ENCODE data around the gene E2F3.

E2F3 gene

DNA sequence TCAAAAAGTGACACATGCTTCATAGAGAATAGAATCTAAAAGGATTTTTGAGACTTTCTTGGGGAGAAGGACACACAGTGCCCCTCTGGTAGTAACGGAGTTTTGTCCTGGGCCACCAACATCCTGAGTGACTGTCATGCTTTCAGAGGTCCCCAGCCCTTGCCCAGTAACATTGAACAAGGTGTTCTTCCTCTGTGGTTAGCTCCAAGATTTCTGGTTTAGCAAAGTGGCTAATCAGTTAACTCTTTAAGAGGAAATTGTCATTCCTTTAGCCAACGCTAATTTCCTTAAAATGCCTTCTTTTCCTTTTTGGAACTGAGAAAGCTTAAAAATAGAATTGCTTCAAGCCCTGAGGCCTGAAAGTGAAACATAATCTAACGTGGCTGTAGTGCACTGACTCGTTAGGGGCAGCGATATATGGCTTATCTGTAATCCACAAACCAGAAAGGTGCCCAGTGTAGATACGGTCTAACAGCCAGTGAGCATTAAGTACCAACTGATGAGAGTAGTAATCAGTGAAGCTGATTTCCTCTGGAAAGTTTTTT lies 7.8 kb downstream of the E2F3 start:
- peak; percentile 85 to 94 for DNase-seq
- no peak for TF ChIP-seq GATA1 (IDR thresholded peaks at IDR 0.05; ENCODE audit: low read depth, low read length)
- peak; percentile 28 for TF ChIP-seq POLR2A (IDR thresholded peaks at IDR 0.05; ENCODE audit: low read length)

DNA sequence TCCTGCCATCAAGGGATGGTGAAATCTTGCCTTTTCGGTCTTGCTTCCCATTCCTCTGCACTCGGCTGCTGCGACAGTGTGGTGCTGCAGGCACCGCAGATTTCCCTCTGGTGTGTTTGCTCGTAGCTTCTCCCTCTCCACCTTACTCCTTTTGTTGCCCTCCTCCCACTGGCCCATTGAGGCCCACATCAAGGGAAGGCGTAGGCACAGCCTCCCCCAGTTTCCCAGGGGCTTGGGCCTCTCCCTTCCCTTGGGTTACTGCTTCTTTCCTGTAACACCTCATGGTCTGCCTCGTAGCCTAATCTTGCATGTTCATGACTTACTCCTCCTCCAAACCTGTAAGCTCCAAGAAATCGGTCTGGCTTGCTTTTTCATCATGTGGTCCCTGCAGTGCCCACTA lies 9.9 kb downstream of the E2F3 start:
- DNase-seq, result no peak
- no peak for TF ChIP-seq POLR2A (IDR thresholded peaks at IDR 0.05; ENCODE audit: low read length)
- TF ChIP-seq GATA1 (IDR thresholded peaks at IDR 0.05; ENCODE audit: low read depth, low read length), result no peak

DNA sequence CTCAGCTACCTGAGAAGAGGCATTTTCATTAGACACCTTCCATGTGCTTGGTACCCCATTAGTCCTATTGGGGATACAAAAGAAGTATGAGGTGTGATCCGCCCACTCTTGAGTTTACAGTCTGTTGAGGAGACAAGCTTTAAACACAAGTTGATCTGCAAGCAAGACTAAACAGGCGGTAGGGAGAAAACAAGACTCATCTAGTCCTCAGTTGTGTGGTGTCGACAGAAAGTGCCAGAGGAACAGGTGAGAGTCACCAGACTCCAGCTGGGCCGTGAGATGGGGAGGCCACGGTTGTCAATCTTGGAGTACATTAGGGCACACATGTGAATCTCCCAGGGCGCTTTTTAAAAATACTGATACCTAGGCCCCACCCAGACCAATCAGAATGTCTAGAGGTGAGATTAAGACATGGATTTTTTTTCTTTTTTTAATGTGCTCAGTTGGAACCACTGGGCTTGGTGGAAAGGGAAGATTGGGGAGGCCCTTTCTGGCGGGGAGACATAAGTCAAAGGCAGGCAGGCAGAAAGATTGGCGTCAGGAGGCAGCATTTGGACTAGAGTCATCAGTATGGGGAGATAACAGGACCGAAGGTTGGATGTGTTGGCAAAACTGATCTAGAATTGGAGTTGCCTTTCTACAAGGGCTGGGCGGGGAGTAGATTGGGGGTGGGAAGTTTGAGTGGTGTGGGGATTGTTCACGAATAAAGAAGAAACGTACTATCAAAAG lies 10.4 kb downstream of the E2F3 start:
- peak in 1 of 2 experiments; percentile 38 for DNase-seq
- TF ChIP-seq POLR2A (IDR thresholded peaks at IDR 0.05; ENCODE audit: low read length) (no peak), GATA1 (IDR thresholded peaks at IDR 0.05; ENCODE audit: low read depth, low read length) (no peak)

DNA sequence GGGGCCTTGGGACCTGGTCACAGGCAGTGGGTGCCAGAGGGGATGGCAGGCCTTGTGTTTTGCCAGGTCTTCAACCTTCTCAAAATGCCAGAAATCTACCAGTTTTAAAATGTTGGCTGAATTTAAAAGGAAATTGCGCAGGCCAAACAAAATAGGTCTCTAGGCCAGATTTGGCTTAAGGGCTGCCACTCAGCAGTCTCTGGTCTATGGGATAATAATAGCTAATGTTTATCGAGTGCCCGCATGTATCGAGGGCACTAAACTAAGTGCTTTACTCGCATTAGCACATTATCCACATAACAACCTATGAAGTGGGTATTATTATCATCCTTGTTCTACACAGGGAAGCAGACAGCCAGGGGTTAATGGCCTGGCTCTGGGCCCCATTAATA lies 11.0 kb downstream of the E2F3 start:
- DNase-seq, result no peak
- TF ChIP-seq GATA1 (IDR thresholded peaks at IDR 0.05; ENCODE audit: low read depth, low read length) (no peak), POLR2A (IDR thresholded peaks at IDR 0.05; ENCODE audit: low read length) (no peak)

DNA sequence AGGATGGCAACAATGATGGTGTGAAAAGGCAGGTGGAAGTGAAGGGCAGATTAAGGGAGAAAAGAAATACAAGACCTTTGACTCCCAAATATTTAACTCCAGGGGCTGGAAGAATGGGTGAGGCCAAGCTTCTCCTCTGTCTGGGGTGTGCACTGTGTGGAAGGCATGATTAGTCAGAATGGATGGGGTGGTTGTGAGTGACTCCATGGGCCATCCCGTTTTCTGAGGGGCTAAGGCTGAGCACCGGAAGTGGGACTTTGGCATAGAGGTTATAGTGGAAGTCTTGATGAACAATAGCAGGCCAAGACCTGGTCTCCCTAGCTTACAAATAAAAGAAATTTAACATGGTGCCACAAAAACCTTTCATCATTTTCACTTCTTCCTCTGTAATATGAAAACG lies 12.1 kb downstream of the E2F3 start:
- TF ChIP-seq POLR2A (IDR thresholded peaks at IDR 0.05; ENCODE audit: low read length), result no peak
- TF ChIP-seq GATA1 (IDR thresholded peaks at IDR 0.05; ENCODE audit: low read depth, low read length), result no peak
- DNase-seq, result no peak

DNA sequence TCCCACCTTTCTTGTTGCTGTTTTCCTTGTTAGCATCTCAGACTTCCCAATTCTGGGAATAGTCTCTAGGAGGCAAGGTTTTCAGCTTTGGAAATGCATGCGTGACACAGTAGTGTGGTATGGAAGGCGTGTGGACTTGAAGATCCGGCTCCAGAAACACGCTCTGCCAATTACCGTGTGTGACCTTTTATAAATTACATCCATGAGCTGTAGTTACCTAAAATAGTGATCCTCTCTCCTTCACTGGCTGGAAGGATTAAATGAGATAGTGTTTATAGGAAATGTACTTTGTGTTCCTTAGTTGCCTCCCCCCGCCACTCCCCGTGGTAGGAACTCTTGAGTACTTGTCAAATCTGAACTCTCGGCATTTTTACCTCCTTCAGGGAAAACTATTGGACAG lies 13.0 kb downstream of the E2F3 start:
- TF ChIP-seq POLR2A (IDR thresholded peaks at IDR 0.05; ENCODE audit: low read length) (no peak), GATA1 (IDR thresholded peaks at IDR 0.05; ENCODE audit: low read depth, low read length) (no peak)
- DNase-seq, result no peak

DNA sequence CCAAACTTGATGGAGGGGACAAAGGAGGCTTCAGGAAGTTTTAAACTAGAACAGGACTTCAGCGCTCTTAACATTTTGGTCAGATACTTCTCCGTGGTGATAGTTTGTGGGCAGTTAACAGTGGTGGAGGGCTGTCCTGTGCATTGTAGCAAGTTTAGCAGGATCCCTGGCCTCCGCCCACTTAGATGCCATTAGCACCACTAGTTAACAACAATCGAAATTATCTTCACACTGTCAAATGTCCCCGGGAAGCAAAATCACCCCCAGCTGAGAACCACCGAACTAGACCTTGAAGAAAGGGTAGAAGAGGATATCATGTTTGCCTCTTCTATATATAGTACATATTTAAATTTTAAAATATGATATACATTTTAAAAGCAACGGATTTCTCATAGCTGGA lies 13.6 kb downstream of the E2F3 start:
- no peak for DNase-seq
- TF ChIP-seq POLR2A (IDR thresholded peaks at IDR 0.05; ENCODE audit: low read length) (no peak), GATA1 (IDR thresholded peaks at IDR 0.05; ENCODE audit: low read depth, low read length) (no peak)

DNA sequence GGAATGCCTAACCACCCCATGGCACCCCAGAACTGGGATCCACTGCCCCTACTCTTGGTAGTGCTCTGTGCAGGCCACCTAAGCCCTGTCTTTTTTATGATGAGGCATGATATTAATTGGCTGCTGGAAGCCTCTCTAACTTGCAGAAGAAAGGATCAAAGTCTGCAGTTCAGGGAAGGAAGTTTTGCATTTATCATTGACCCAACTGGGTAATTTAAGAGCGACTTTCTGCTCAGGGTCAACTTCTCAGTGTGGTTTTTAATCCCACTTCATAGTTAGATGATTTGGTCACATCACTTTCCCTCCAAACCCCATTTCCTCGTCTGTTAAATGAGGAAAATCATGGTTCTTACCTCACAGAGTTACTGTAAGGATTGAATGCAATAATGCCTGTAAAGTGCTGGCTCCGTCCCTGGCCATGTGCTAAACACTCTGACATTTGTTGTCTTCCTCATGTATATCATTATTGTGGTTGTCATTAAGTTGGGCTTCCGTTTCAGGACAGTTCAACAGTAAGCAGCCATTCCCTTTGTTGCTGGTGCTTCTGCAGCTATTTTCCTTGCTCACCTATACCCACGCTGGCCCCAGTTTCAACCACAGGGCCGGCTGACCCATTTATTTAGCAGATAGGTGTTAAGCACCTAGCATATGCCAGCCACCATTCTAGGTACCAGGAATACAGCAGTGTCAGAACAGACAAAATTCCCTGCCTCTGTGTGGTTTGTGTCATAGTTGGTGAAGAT lies 14.2 kb downstream of the E2F3 start:
- TF ChIP-seq POLR2A (IDR thresholded peaks at IDR 0.05; ENCODE audit: low read length) (no peak), GATA1 (IDR thresholded peaks at IDR 0.05; ENCODE audit: low read depth, low read length) (no peak)
- no peak for DNase-seq

DNA sequence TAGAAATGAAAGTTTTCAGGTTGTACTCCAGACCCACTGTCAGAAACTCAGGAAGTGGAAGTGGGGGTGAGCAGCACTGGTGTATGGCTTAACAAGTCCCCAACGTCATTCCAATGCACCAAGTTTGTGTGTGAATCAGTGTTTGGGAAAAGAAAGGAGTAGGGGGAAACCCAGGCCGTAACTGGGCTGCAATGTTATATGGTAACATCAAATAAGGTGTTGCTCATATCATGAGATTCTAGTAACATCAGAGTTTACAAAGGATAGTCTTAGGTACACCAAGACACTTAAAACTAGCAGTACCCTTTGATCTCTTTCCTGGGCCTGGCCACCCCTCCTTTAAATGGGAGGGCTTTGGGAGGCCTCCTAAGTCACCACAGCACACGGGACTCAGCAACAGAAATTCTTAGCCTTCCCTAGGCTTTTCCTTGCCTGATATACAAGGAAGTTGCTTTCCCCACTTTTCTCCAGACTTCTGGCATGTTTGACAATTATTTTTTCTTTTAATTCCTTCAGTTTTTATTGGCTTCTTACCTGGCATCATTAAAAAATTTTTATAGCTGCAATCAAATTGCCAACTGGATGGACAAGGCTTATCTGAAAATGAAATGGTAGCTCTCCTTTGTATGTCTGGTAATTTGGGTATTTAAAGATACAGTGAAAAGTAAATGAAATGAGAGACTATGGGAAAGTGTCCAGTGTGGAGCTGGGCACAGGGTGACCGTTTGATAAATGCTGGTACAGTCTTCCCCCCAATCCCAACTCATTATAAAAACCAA lies 15.1 kb downstream of the E2F3 start:
- DNase-seq, result no peak
- TF ChIP-seq GATA1 (IDR thresholded peaks at IDR 0.05; ENCODE audit: low read depth, low read length), result no peak
- TF ChIP-seq POLR2A (IDR thresholded peaks at IDR 0.05; ENCODE audit: low read length), result no peak

DNA sequence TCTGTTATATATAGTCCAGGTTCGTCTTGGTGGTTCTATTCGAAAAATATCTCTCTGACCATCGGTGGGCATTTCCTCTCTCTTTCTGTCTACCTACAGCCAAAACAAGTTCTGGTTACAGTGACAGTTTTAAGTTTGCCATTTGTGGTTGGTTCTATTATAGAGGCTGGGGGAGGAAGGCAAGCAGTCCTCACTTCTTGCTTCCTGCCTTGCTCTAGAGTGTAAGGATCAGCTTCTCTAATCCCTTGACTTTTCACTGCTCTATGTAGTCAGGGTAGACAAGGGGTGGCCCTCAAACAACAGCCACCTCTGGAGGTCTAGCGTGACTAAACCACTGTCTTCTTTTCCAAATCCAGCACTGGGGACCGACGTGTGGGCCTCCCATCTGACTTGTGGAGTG lies 16.1 kb downstream of the E2F3 start:
- DNase-seq, result no peak
- TF ChIP-seq GATA1 (IDR thresholded peaks at IDR 0.05; ENCODE audit: low read depth, low read length) (no peak), POLR2A (IDR thresholded peaks at IDR 0.05; ENCODE audit: low read length) (no peak)

DNA sequence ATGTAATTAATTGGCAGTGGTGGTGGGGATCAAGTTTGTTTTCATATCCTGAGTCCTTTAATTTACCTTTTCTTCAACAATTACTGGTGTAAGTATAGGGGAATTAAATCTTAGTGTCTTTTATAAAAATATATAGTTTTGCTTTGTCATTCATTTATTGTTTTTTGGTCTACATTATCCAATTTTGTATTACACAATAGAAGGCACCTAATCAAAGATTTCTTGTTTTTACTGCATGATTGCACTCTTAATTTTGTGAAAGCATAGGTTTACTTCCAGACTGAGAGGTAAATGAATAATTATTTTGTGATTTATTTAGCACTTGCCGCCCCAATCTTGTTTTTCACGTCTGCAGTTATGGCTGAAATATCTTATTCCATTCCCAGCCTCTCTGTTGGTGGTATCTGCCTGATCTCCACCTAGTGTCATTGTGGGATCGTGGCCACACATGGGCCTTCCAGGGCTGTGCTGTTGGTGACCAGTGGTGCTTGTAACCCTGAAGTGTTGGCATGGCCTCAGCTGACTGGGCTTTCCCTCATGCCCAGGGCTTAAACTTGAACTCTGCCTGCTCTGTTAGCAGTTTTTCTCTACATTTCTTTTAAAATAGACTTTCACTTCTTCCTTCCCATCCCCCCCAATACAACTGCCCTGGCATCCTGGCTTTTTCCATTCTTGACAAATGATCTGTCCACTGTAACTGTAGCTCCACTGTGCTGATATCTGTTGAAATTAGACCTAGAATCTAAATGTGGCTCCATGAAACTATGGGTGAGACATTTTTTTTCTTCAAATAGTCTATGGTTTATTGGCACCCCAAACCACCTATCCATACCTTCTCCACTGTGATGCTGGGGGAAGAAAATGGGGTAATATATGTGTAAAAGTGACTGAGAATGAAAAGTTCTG lies 24.8 kb downstream of the E2F3 start:
- TF ChIP-seq POLR2A (IDR thresholded peaks at IDR 0.05; ENCODE audit: low read length) (no peak), GATA1 (IDR thresholded peaks at IDR 0.05; ENCODE audit: low read depth, low read length) (no peak)

DNA sequence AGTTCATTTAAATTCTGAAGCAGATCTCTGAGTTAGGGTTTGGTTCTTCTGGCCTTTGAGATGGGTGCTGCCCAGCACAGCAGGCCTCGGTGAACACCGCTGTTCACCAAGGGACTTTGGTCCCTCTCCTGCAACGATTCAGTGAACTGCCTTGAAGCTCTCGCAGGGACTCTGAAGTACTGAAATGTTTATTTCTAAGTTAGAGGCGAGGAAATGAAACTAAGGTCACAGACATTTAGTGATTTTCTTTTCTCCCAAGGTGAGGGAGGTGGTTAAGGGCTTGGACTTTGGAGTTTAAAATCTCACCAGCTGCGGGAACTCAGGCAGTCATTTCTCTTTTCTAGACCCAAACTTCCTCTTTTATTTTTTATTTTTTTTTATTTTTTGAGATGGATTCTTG lies 26.2 kb downstream of the E2F3 start:
- no peak for DNase-seq
- no peak for TF ChIP-seq GATA1 (IDR thresholded peaks at IDR 0.05; ENCODE audit: low read depth, low read length)
- no peak for TF ChIP-seq POLR2A (IDR thresholded peaks at IDR 0.05; ENCODE audit: low read length)

More for the DNA sequence above, 24.8 kb downstream of the E2F3 start:
- DNase-seq, result no peak

DNA sequence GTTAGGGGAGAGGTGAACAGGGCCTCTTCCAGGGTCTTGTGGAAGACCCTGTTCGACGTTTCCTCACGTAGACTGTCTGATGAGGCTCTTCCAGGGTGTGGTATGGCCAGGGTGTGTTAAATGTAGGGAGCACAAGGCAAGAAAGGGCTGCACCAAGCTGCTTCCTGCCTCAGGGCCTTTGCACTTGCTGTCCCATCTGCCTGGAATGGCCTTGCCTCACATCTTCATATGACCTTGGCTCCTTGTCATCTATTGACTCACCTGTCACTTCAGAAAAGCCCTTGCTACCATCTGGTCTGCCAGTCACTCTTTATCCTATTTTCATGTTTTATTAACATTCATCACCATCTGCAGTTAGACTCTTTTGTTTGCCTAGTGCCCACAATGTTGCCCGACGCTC lies 31.0 kb downstream of the E2F3 start:
- DNase-seq, result no peak
- TF ChIP-seq POLR2A (IDR thresholded peaks at IDR 0.05; ENCODE audit: low read length) (no peak), GATA1 (IDR thresholded peaks at IDR 0.05; ENCODE audit: low read depth, low read length) (no peak)

All from erythroblast (primary cell).